ENCODE data around the gene KIRREL3.

- TF ChIP-seq CTCF (conservative IDR thresholded peaks at IDR 0.05; ENCODE audit: low read depth, low read length) (no peak), EZH2phosphoT487 (IDR thresholded peaks at IDR 0.05; ENCODE audit: borderline replicate concordance, low read length) (no peak), EZH2 (IDR thresholded peaks at IDR 0.05; ENCODE audit: low read length, unreplicated experiment) (no peak)
Measured at GRCh38 chr11:126408901-126409619, 591.5 kb downstream of the KIRREL3 start.

Measured in PC-3 (cell line).